Left cardiac atrium (tissue), 4 donors: ENCODE results near the gene TMEM45A. TPM values are rescaled to one million over a fixed set of nuclear protein-coding genes. Genes with fewer than 3 reads are reported as not detected.
"Not testable (repeated sequence)": the region's sequence is repeated elsewhere in the genome, so short reads cannot be mapped to it uniquely, and the experiment has no call there.

Experiments used
- ATAC-seq, 2 donors: fragments of 200-7000 bp; cut with Tn5 transposase; one replicate each; pipeline ENCODE4 v1.9.1; 2020; ENCODE audit warnings: mild to moderate bottlenecking in 2 of 2, moderate library complexity in 2 of 2
- DNase-seq: peaks from one replicate; pipeline ENCODE4 v3.0.0-alpha.2; 2020
- intact Hi-C, 2 donors: fragments of 100-400 bp; cut with DNase I; formaldehyde crosslinking; loops; one replicate each; pipeline versions ENCODE4 v1.14.1 to v1.15.1; 2022 to 2023
- total RNA-seq, 2 donors: library from RNA; stranded (reverse); fragmentation: NEBNext Ultra II Directional; extraction: Animal tissue kit (Norgen Biotek cat#: 25700); gene quantifications; one replicate each; pipeline ENCODE4 v1.2.1, GENCODE V29; 2021
- donor health status: DM: no; HTN: yes; CAD: no.
- donor health status: DM: no; HTN: yes; CAD: no; lungs with severe emphysema.
- donor health status: DM: yes; HTN: yes; CAD: no.
- donor health status: Dilated cardiomyopathy.

TMEM45A gene
- total RNA-seq, 2 donors from 2014 or later: 12.3 to 15.3 TPM

- intact Hi-C loops: no loop called here
- peak; percentile 29 for DNase-seq
Measured at GRCh38 chr3:100525753-100526612, 33.6 kb downstream of the TMEM45A start.

GRCh38 chr3:100526613-100527346 lies 34.4 kb downstream of the TMEM45A start:
- ATAC-seq: peak in 1 of 2 donors; percentile 47
- no peak for DNase-seq
- intact Hi-C loops: no loop called here

More at GRCh38 chr3:100525753-100526612, 33.6 kb downstream of the TMEM45A start:
- ATAC-seq: peak; percentile 47 to 82

- intact Hi-C loops: no loop called here
- DNase-seq: no peak
- ATAC-seq: no peak
Measured at GRCh38 chr3:100527347-100527735, 34.9 kb downstream of the TMEM45A start.

GRCh38 chr3:100531093-100531492 lies 38.7 kb downstream of the TMEM45A start:
- intact Hi-C loops: no loop called here
- ATAC-seq: no peak

GRCh38 chr3:100532411-100532810 lies 40.0 kb downstream of the TMEM45A start:
- intact Hi-C loops: no loop called here
- ATAC-seq: no peak
- DNase-seq: no peak

More at GRCh38 chr3:100531093-100531492, 38.7 kb downstream of the TMEM45A start:
- no peak for DNase-seq

- ATAC-seq: no peak
- intact Hi-C loops: no loop called here
- no peak for DNase-seq
Measured at GRCh38 chr3:100533176-100533575, 40.8 kb downstream of the TMEM45A start.

GRCh38 chr3:100535610-100535943 lies 43.2 kb downstream of the TMEM45A start:
- DNase-seq: no peak
- intact Hi-C loops: no loop called here
- no peak for ATAC-seq

GRCh38 chr3:100536093-100536492 lies 43.7 kb downstream of the TMEM45A start:
- no peak for DNase-seq
- ATAC-seq: no peak
- intact Hi-C loops: no loop called here

- intact Hi-C loops: no loop called here
- DNase-seq (no peak), ATAC-seq (no peak)
Measured at GRCh38 chr3:100537646-100538338, 45.4 kb downstream of the TMEM45A start.

GRCh38 chr3:100538339-100538706 lies 45.9 kb downstream of the TMEM45A start:
- ATAC-seq (no peak), DNase-seq (no peak)
- intact Hi-C loops: no loop called here

GRCh38 chr3:100540791-100541334 lies 48.4 kb downstream of the TMEM45A start:
- ATAC-seq: no peak
- intact Hi-C loops: no loop called here
- DNase-seq: no peak

GRCh38 chr3:100541428-100541827 lies 49.0 kb downstream of the TMEM45A start:
- intact Hi-C loops, DNase-seq, ATAC-seq: not testable (repeated sequence)

GRCh38 chr3:100545371-100545770 lies 53.0 kb downstream of the TMEM45A start:
- intact Hi-C loops: no loop called here
- no peak for ATAC-seq

GRCh38 chr3:100546020-100546744 lies 53.8 kb downstream of the TMEM45A start:
- DNase-seq: no peak
- intact Hi-C loops: no loop called here
- ATAC-seq: no peak

More at GRCh38 chr3:100545371-100545770, 53.0 kb downstream of the TMEM45A start:
- DNase-seq: no peak

GRCh38 chr3:100548053-100548452 lies 55.6 kb downstream of the TMEM45A start:
- intact Hi-C loops: no loop called here
- ATAC-seq (no peak), DNase-seq (no peak)

- ATAC-seq (no peak), DNase-seq (no peak)
- intact Hi-C loops: no loop called here
Measured at GRCh38 chr3:100553618-100554372, 61.4 kb downstream of the TMEM45A start.

- intact Hi-C loops: no loop called here
- DNase-seq: no peak
- ATAC-seq: no peak
Measured at GRCh38 chr3:100554373-100554676, 61.9 kb downstream of the TMEM45A start.

GRCh38 chr3:100556673-100557310 lies 64.4 kb downstream of the TMEM45A start:
- intact Hi-C loops: no loop called here
- ATAC-seq (no peak), DNase-seq (no peak)
